ENCODE results near the gene NFATC2. TPM values are rescaled to one million over a fixed set of nuclear protein-coding genes. Genes with fewer than 3 reads are reported as not detected.

NFATC2 gene
- total RNA-seq, 4 donors from 2014 or later, result 4.4 to 38.0 (median 13.6) TPM

DNA sequence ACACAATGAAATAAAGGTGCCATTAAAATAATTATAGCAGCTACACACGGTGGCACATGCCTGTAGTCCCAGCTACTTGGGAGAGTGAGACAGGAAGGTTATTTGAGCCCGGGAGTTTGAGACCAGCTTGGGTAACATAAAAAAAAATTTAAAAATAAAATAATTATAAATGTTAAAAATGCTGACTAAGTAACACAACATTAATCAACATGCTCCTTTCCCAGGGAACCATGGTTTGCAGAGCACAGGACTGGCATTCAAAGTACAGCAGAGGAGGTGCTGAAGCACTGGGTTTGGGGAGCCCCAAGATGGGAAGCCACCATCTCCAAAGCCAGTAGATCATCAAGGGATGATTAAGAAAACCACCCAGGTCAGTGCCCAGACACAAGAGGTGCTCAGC lies 51.9 kb downstream of the NFATC2 start:
- no peaks in the 10 kb centered on the region for H3K36me3 ChIP-seq

DNA sequence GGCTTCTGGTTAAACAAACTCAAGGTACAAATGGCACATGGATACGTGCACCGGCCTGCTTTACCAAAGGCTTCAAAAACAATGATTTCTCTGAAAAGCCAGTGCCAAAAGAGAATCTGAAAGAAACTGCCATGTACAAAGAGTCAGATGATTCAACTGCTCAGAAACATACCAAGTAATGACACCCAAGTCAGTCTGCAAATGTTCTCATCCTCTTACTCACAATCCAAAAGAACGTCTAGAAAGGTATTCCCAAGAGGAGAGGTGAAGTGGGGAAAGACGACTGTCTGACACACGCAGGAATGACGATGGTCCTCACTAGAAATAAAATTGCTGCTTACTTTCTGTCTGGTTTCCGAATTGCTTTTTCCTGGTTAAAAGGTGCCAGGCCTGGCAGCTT lies 52.9 kb downstream of the NFATC2 start:
- H3K36me3 ChIP-seq, result no peaks in the 10 kb centered on the region
- DNase-seq, result no peak
- TF ChIP-seq POLR2A (IDR thresholded peaks at IDR 0.05), result no peak
- TF ChIP-seq, protein P1, sequence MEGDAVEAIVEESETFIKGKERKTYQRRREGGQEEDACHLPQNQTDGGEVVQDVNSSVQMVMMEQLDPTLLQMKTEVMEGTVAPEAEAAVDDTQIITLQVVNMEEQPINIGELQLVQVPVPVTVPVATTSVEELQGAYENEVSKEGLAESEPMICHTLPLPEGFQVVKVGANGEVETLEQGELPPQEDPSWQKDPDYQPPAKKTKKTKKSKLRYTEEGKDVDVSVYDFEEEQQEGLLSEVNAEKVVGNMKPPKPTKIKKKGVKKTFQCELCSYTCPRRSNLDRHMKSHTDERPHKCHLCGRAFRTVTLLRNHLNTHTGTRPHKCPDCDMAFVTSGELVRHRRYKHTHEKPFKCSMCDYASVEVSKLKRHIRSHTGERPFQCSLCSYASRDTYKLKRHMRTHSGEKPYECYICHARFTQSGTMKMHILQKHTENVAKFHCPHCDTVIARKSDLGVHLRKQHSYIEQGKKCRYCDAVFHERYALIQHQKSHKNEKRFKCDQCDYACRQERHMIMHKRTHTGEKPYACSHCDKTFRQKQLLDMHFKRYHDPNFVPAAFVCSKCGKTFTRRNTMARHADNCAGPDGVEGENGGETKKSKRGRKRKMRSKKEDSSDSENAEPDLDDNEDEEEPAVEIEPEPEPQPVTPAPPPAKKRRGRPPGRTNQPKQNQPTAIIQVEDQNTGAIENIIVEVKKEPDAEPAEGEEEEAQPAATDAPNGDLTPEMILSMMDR (IDR thresholded peaks at IDR 0.05), result no peak
- H3K27me3 ChIP-seq, result no peaks in the 10 kb centered on the region
- H3K27ac ChIP-seq, result no peak overlapping the region
- no peaks in the 10 kb centered on the region for H3K9me3 ChIP-seq
- no peak overlapping the region for H3K4me3 ChIP-seq
- peaks cover 0 to 17% (median 0%) of the 10 kb centered on the region in 4 donors for H3K4me1 ChIP-seq

More for the DNA sequence above, 51.9 kb downstream of the NFATC2 start:
- no peak for DNase-seq
- Histone ChIP-seq H3K9me3 (no peaks in the 10 kb centered on the region), H3K27ac (no peak overlapping the region), H3K4me3 (no peak overlapping the region), H3K4me1 (peaks cover 0 to 17% (median 0%) of the 10 kb centered on the region in 4 donors), H3K27me3 (no peaks in the 10 kb centered on the region)
- TF ChIP-seq, protein P1 (IDR thresholded peaks at IDR 0.05), result no peak
- no peak for TF ChIP-seq POLR2A (IDR thresholded peaks at IDR 0.05)

DNA sequence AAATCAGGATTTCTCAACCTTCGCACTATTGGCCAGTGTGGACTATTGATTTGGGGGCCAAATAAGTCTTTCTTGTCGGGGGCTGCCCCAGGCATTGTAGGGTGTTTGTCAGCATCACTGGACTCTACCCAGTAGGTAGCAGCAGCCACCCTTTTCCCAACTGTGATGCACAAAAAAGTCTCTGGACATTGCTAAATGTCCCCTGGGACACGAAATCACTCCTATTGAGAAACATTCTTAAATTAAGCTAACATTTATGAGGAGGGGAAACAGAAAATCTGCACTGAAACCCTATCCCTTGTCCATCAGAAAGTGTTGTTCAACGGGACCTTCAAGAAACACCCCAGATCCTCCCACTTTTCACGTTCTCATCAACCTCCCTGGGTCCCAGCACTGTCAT lies 54.2 kb downstream of the NFATC2 start:
- TF ChIP-seq POLR2A (IDR thresholded peaks at IDR 0.05), result no peak
- TF ChIP-seq, protein P1 (IDR thresholded peaks at IDR 0.05), result no peak
- Histone ChIP-seq H3K4me1 (peaks cover 0 to 13% (median 0%) of the 10 kb centered on the region in 4 donors), H3K27me3 (no peaks in the 10 kb centered on the region), H3K4me3 (no peak overlapping the region), H3K36me3 (no peaks in the 10 kb centered on the region), H3K27ac (no peak overlapping the region), H3K9me3 (no peaks in the 10 kb centered on the region)
- no peak for DNase-seq

DNA sequence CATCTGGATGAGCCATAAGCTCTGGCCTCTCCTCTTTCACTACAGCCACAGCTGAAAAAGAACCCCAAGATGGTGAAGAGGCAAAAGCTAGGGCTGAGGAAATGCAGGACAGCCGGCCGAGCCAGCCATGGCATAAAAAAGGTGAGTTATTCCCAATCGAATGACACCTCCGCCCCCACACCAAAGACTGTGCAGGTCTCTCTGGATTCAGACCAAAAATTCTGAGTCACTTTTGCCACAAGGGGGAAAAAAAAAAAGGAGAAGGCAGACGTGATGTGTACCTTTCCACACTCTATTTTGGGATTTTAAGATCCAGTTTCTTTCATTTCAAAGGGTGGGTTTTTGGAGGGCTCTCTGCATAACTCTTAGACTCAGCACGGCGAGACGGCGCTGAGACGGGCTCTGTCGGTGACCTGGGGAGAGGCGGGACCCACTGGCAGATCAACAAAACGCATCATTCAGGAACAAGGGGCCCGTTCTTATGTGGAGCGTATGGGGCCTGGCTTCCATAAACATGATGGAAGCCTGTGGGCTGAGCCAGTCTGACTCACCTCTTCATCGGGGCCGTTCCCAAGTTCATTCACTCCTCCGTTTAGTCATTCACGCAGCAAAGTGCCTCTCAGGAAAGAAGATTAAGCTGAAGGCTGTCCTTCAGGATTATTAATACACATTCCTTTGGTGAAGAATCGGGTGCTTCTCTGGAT lies 54.8 kb downstream of the NFATC2 start:
- DNase-seq, result no peak
- no peak overlapping the region for H3K4me3 ChIP-seq
- H3K27ac ChIP-seq, result no peak overlapping the region
- H3K36me3 ChIP-seq, result no peaks in the 10 kb centered on the region
- H3K9me3 ChIP-seq, result no peaks in the 10 kb centered on the region
- no peak for TF ChIP-seq POLR2A (IDR thresholded peaks at IDR 0.05)
- TF ChIP-seq, protein P1 (IDR thresholded peaks at IDR 0.05), result no peak
- no peaks in the 10 kb centered on the region for H3K27me3 ChIP-seq
- H3K4me1 ChIP-seq, result peaks cover 0 to 9% (median 0%) of the 10 kb centered on the region in 4 donors

DNA sequence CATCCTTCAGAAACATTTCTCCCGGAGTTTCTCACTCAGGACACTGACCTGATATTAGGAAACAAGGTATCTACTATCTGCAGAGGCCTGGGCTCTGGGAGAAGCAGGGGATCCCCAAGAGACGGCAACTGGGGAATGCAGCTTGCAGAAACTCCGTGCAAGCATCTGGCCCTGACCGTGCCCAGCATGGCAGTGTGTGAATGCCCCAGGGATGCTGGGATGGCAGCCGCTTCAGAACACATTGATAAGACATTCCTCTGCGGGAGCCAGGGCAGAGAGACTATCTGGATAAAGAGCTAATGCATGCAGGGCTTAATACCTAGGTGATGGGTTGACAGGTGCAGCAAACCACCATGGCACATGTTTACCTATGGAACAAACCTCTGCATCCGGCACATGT lies 55.4 kb downstream of the NFATC2 start:
- Histone ChIP-seq H3K9me3 (no peaks in the 10 kb centered on the region), H3K36me3 (no peaks in the 10 kb centered on the region), H3K27me3 (no peaks in the 10 kb centered on the region), H3K27ac (no peak overlapping the region), H3K4me1 (peaks cover 0 to 3% (median 0%) of the 10 kb centered on the region in 4 donors), H3K4me3 (no peak overlapping the region)
- no peak for DNase-seq
- TF ChIP-seq POLR2A (IDR thresholded peaks at IDR 0.05), result no peak
- TF ChIP-seq, protein P1 (IDR thresholded peaks at IDR 0.05), result no peak

All from Peyer's patch (tissue), 4 donors.